GM12873 (cell line): ENCODE results near the gene LRBA.

Experiments
- CTCF ChIP-seq: IDR thresholded peaks from 2 replicates; pipeline ENCODE4 v1.5.1; 2012; ENCODE audit warnings: low read depth, mild to moderate bottlenecking, moderate library complexity, low read length, control low read depth; ENCODE audit not compliant: insufficient read depth; ENCODE audit errors: missing control alignments

Gene LRBA

GRCh38 chr4:150943126-150943525, 72.0 kb downstream of the LRBA start:
- TF ChIP-seq CTCF, result no peak

GRCh38 chr4:150942539-150942938, 72.5 kb downstream of the LRBA start:
- no peak for TF ChIP-seq CTCF

GRCh38 chr4:150940123-150940522, 75.0 kb downstream of the LRBA start:
- TF ChIP-seq CTCF, result no peak

GRCh38 chr4:150939530-150939929, 75.6 kb downstream of the LRBA start:
- TF ChIP-seq CTCF, result no peak

- no peak for TF ChIP-seq CTCF
These were observed 76.1 kb downstream of the LRBA start for GRCh38 chr4:150938873-150939499.

GRCh38 chr4:150938417-150938816, 76.7 kb downstream of the LRBA start:
- TF ChIP-seq CTCF, result no peak

- TF ChIP-seq CTCF, result no peak
These were observed 81.1 kb downstream of the LRBA start for GRCh38 chr4:150934022-150934421.

- TF ChIP-seq CTCF, result no peak
These were observed 83.3 kb downstream of the LRBA start for GRCh38 chr4:150931796-150932195.
